NCI-H460 (cell line): ENCODE measurements around the gene PBX3. TPM values are rescaled to one million over a fixed set of nuclear protein-coding genes. Genes with fewer than 3 reads are reported as not detected.
"Not testable (repeated sequence)": the region's sequence is repeated elsewhere in the genome, so short reads cannot be mapped to it uniquely, and the experiment has no call there.

ENCODE experiments used
- DNase-seq: peaks from one replicate; pipeline ENCODE4 v3.0.0-alpha.2; 2016; ENCODE audit warnings: low read depth; ENCODE audit errors: extremely low read depth
- total RNA-seq: library from RNA; depleted of rRNA; stranded (reverse); fragments of >200 nt; shearing (Covaris generic); gene quantifications from 2 replicates; pipeline ENCODE4 v1.2.3, GENCODE V29; 2014

Gene PBX3
- total RNA-seq, 1 experiment from 2014 or later: 12.5 TPM

DNA sequence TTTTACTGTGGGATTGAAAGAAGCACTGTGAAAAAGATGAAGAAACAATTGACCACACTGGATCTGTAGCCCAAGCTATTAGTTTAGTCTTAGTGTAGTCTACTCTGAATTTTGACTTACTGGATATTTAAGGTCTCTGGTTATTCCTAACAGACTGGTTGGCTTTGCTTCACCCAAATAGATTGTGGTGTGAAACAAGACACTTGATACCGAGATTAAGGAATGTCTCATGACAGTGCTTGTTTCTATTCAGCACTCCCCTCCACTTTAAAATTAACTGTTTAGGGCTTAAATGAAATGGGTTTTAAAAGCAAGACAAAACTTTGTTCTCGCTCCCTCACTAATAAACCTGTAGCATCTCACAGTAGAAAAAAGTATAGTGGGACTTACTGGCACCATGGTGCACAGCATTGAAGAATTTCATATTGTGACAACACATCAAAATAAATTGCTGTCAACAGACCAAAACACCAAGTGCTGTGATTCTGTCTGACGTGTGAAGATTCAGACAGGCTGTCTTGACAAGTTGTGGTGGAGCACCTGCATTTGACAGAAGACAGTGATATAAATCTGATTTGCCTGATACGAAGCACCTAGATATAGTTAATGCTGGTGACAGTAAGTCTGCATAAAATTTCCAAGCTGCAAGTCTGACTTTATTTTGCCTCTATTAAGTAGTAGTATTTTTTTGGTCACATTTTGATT is 73.1 kb downstream of the PBX3 start:
- DNase-seq: no peak

DNA sequence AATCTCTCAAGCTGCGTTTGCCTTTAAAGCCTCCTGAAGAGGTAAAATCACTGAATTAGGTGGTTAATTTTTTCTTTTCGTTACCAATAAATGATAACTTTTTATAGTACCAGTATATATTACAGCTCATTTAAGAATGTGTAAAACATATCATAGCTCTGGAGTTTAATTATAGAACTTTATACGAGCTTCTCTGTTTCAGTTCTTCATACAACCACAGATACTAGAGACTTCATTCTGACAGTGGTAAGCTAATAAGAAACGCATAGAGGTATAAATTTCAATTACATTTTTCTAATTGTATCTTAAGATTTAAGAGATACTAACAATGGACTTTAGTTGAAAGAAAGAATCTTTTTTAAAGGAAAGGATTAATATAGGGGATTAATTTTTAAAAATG is 73.9 kb downstream of the PBX3 start:
- no peak for DNase-seq

GRCh38 chr9:125822160-125822559 is 75.0 kb downstream of the PBX3 start:
- no peak for DNase-seq

DNA sequence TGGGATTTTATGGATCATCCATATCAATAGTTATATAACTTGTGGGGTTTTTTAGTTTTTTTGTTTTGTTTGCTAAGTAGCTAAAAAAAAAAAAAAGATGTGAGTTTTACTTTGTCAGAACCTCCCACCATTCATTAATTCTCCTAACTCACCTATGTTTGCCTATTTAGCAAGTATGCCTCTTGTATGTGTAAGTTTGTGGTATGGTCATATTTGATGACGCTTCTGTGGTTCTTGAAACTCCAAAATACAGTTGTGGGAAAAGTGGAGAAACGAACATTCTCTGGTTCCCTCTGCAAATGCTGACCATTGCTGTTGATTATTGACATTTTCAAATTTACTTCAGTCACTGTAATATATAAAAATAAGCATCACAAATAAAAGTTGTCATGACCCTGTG is 75.7 kb downstream of the PBX3 start:
- no peak for DNase-seq

DNA sequence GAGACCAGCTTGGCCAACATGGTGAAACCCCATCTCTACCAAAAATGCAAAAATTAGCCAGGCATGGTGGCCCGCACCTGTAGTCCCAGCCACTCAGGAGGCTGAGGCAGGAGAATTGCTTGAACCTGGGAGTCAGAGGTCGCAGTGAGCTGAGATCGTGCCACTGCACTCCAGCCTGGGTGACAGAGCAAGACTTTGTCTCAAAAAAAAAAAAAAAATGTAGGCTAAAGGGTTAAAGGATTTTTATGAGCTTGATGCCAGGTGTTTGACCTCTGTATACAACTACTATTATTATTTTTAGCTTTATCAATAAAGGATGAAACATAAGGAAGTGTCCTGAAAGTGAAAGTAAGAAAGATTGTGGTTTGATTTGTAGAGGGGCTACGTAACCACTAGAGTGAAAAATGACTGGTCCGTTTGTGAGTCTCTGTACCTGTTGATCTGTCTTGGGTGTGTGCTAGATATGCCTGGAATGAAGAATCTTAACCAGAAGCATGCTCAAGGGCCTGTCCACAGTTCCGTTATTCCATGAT is 76.8 kb downstream of the PBX3 start:
- DNase-seq: not testable (repeated sequence)

GRCh38 chr9:125825762-125826161 is 78.6 kb downstream of the PBX3 start:
- DNase-seq: no peak

DNA sequence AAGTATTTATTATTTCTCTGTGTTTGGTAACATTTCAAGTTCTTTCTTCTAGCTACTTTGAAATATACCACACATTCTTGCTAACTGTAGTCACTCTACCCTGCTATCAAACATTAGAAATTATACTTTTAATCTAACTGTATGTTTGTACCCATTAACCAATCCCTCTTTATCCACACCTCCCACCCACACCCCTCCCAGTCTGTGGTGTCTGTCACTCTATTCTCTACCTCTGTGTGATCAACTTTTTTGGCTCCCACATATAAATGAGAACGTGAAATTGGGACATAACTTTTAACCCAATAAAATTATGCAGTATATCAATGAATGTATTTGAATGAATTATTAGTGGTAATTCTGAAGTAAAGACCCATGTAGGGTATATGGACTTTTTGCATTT is 79.7 kb downstream of the PBX3 start:
- no peak for DNase-seq

GRCh38 chr9:125829743-125830142 is 82.6 kb downstream of the PBX3 start:
- DNase-seq: no peak

DNA sequence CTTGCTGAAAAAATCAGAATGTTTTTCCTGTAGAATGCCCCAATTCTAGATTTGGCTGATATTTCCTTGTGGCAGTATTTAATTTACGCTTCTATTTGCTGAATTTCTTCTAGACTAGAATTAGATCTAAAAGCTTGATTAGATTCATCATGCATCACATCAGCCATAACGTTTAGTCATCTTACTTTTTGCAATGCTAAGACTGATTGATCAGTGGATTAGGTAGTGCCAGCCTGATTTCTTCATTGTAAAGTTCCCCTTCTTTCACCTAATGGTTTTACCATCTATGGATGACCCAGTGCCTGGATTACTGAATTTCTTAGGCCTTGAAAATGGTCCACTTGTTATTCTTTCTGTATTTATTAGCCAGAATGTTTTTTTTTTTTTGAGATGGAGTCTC is 83.9 kb downstream of the PBX3 start:
- DNase-seq: no peak

GRCh38 chr9:125831616-125832015 is 84.4 kb downstream of the PBX3 start:
- DNase-seq: no peak

- DNase-seq: no peak
Observed at GRCh38 chr9:125835655-125836054, 88.5 kb downstream of the PBX3 start.

DNA sequence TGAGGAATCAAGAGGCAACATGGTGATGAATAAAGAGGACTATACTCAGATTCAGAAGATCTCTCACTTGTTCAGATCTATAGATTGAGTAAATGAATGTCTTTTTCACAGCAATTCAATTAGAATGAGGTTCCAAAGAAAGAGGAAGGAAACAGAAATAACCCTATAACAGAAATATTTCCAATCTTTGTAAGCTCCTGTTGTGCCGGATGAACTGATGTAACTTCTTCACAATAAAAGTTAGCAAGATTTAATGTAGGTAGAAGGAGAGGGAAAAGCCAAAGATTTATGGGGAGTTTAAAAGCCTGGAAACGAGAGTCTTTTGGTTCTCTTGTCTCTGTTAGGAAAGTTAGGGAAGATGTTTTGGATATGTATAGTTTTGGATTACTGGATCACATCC is 92.1 kb downstream of the PBX3 start:
- no peak for DNase-seq

GRCh38 chr9:125841444-125841843 is 94.3 kb downstream of the PBX3 start:
- no peak for DNase-seq

- no peak for DNase-seq
Observed at GRCh38 chr9:125842242-125842641, 95.1 kb downstream of the PBX3 start.

GRCh38 chr9:125843646-125844045 is 96.5 kb downstream of the PBX3 start:
- DNase-seq: no peak

GRCh38 chr9:125844611-125845010 is 97.4 kb downstream of the PBX3 start:
- DNase-seq: no peak

GRCh38 chr9:125845271-125845808 is 98.2 kb downstream of the PBX3 start:
- no peak for DNase-seq

- no peak for DNase-seq
Observed at GRCh38 chr9:125847735-125848134, 100.6 kb downstream of the PBX3 start.

DNA sequence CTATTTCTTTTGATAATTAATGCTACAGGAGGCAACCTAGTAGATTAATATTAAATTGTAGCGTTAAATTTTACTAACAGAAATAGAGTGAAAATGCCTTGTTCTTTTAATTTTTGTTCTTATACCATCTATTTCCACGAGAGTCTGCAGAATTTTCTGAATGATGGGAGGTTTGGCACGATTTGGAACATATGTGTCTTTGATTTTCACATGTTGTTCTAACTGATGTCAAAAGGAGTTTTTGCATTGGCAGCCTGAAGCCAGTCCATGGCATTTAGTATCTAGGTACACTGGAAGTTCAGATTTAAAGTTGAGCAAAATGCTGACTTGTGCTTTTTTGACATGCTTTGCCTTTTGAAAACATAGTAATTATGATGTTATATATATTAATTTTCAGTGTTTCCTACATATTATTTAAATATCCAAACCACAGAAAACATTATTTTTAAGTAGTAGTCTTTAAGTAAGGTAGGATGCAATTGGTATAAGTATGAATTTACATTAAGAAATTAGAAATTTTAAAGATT is 103.0 kb downstream of the PBX3 start:
- DNase-seq: no peak

- DNase-seq: no peak
Observed at GRCh38 chr9:125850763-125851162, 103.6 kb downstream of the PBX3 start.

DNA sequence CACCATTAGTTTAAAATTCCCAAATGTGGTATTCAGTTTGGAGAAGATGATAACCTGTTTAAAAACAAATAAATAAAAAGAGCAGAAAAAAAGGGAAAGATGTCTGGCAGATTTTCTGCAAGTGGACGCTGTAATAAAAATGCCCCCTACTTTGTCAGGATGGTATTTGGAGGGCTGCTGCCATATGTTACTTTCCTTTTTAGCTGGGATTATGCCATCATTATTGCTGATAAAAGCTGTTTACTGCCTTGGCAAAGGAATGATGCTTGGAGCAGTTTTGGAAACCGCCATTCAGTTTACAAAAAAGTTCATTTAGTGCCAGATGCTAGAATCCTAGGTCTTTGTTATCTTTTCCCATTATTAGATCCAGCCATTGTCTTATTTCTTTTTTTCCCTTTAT is 104.8 kb downstream of the PBX3 start:
- no peak for DNase-seq

- no peak for DNase-seq
Observed at GRCh38 chr9:125852386-125852785, 105.2 kb downstream of the PBX3 start.
